GM12891 (cell line): ENCODE data around the gene EFCAB13.

Source experiments
- PAX5 ChIP-seq: IDR thresholded peaks from 2 replicates; pipeline ENCODE4 v1.6.1; 2011; ENCODE audit warnings: low read length, moderate library complexity, mild to moderate bottlenecking; ENCODE audit not compliant: insufficient read depth, severe bottlenecking
- POLR2A ChIP-seq: IDR thresholded peaks from 2 replicates; pipeline ENCODE4 v1.6.1; 2011; ENCODE audit warnings: low read depth, low read length, control low read depth
- POLR2AphosphoS5 ChIP-seq: IDR thresholded peaks from 2 replicates; pipeline ENCODE4 v1.6.1; 2011; ENCODE audit warnings: low read depth, low read length, control low read depth
- POU2F2 ChIP-seq: IDR thresholded peaks from 2 replicates; pipeline ENCODE4 v1.6.1; 2011; ENCODE audit warnings: low read depth, mild to moderate bottlenecking, control low read depth, low read length, moderate library complexity
- SPI1 ChIP-seq: IDR thresholded peaks from 2 replicates; pipeline ENCODE4 v1.6.1; 2011; ENCODE audit warnings: low read depth, low read length, control low read depth
- TAF1 ChIP-seq: IDR thresholded peaks from 2 replicates; pipeline ENCODE4 v1.6.1; 2011; ENCODE audit warnings: low read depth, low read length, control low read depth

DNA sequence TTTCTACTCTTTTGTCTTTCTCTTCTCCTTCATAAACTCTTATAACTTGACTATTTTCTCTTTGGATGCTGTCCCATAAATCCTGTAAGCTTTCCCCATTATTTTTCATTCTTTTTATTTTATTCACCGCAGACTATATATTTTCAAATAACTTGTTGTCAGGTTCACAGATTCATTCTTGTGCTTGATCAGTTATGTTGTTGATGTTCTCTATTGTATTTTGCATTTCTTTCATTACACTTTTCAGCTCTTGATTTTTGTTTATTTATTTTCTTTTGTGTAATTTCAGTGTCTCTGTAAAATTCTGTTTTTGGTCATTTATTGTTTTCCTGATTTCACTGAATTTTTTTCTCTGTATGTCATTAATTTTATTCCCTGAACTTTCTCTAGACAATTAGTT is 49.2 kb downstream of the EFCAB13 start:
- TF ChIP-seq POLR2A: no peak
- no peak for TF ChIP-seq POLR2AphosphoS5
- TF ChIP-seq TAF1: no peak
- no peak for TF ChIP-seq PAX5
- no peak for TF ChIP-seq SPI1
- no peak for TF ChIP-seq POU2F2
